RWPE1 (cell line): ENCODE data around the gene ZBTB1.

Experiments
- CTCF ChIA-PET: fragments of 350-600 bp; sonication (Branson Sonifier 250); formaldehyde crosslinking; extraction: SDS; loops from one replicate; lab custom pipeline; 2021; lab: Yijun Ruan, JAX
- POLR2A ChIA-PET: fragments of 400-600 bp; formaldehyde crosslinking; extraction: SDS; loops from one replicate; lab custom pipeline; 2020; ENCODE audit warnings: antibody characterized with exemption; ENCODE audit not compliant: low non-redundant PET; lab: Yijun Ruan, JAX
- DNase-seq: peaks from one replicate; pipeline ENCODE4 v3.0.0; 2012; ENCODE audit warnings: low spot score
- H3K27ac ChIP-seq: fragments of 450-650 bp; 2 replicates; pipeline ENCODE4 v1.5.1; 2017
- CTCF ChIP-seq: fragments of 450-650 bp; conservative IDR thresholded peaks from 2 replicates; pipeline ENCODE4 v1.5.1; 2017; ENCODE audit warnings: low read depth, mild to moderate bottlenecking

ZBTB1 gene

GRCh38 chr14:64504310-64504896 lies at the start of gene ZBTB1:
Gene ZBTB1, plus strand, starts transcription at chr14:64504770. Its CDS starts 16,735 bp downstream, at chr14:64521505.
- ChIA-PET POLR2A (interaction anchor here (0.5 kb wide), 3 partner anchors 10 to 52 kb away, joined by 3 to 10 read pairs (median 7); no protein-coding TSS in a partner anchor), CTCF (interaction anchor here (0.7 kb wide), 1 partner anchor 213 kb away, joined by 3 read pairs; no protein-coding TSS in a partner anchor)
- TF ChIP-seq CTCF: no peak
- H3K27ac ChIP-seq: peak within 1 kb of the TSS; percentile 99
- peak; percentile 72 for DNase-seq

- no peak overlapping the region for H3K27ac ChIP-seq
- TF ChIP-seq CTCF: no peak
- DNase-seq: no peak
- ChIA-PET CTCF (interaction anchor here (0.7 kb wide), 2 partner anchors 177 to 220 kb away, joined by 3 to 5 read pairs; no protein-coding TSS in a partner anchor), POLR2A (no interaction called here)
These were observed 45.0 kb upstream of the ZBTB1 start for GRCh38 chr14:64459405-64460136.

GRCh38 chr14:64461221-64461620 lies 43.3 kb upstream of the ZBTB1 start:
- no peak for DNase-seq
- TF ChIP-seq CTCF: no peak
- ChIA-PET CTCF (no interaction called here), POLR2A (no interaction called here)
- no peak overlapping the region for H3K27ac ChIP-seq

GRCh38 chr14:64463195-64463594 lies 41.4 kb upstream of the ZBTB1 start:
- no peak overlapping the region for H3K27ac ChIP-seq
- POLR2A ChIA-PET: no interaction called here
- CTCF ChIA-PET: no interaction called here
- no peak for DNase-seq
- no peak for TF ChIP-seq CTCF

GRCh38 chr14:64463873-64464272 lies 40.7 kb upstream of the ZBTB1 start:
- DNase-seq: no peak
- POLR2A ChIA-PET: no interaction called here
- no peak for TF ChIP-seq CTCF
- CTCF ChIA-PET: interaction anchor here (0.7 kb wide), 1 partner anchor 428 kb away, joined by 5 read pairs; no protein-coding TSS in a partner anchor
- H3K27ac ChIP-seq: no peak overlapping the region

- no peak for TF ChIP-seq CTCF
- H3K27ac ChIP-seq: peak overlapping the region; percentile 29; the same call in 1 of the 2 replicates
- ChIA-PET POLR2A (no interaction called here), CTCF (interaction anchor here (0.6 to 0.7 kb wide), 2 partner anchors 12 to 427 kb away, joined by 4 to 5 read pairs; no protein-coding TSS in a partner anchor)
- peak; percentile 14 for DNase-seq
These were observed 39.9 kb upstream of the ZBTB1 start for GRCh38 chr14:64464651-64465050.
